Measurements from ENCODE around the gene POLD1. TPM values are rescaled to one million over a fixed set of nuclear protein-coding genes. Genes with fewer than 3 reads are reported as not detected.

Gene POLD1
- total and polyA plus RNA-seq, 4 donors: 7.5 to 57.1 (median 8.2) TPM

- no peak overlapping the region for H3K4me3 ChIP-seq (ENCODE audit: low read depth in 1 of 3, low read length in 3 of 3)
These were observed 22.7 kb upstream of the POLD1 start for GRCh38 chr19:50361290-50362029.

More at GRCh38 chr19:50361290-50362029, 22.7 kb upstream of the POLD1 start:
- Histone ChIP-seq H3K9me3 (ENCODE audit: control insufficient read depth in 4 of 4, low read length in 3 of 4) (no peaks in the 10 kb centered on the region), H3K36me3 (ENCODE audit: control insufficient read depth in 4 of 4, insufficient read depth in 3 of 4, low read depth in 1 of 4, low read length in 3 of 4) (no peaks in the 10 kb centered on the region), H3K27me3 (ENCODE audit: control insufficient read depth in 4 of 4, insufficient read depth in 4 of 4, low read length in 3 of 4) (no peaks in the 10 kb centered on the region), H3K4me1 (ENCODE audit: control insufficient read depth in 4 of 4, insufficient read depth in 4 of 4, low read length in 3 of 4) (peaks cover 0 to 10% (median 5%) of the 10 kb centered on the region in 4 donors), H3K27ac (ENCODE audit: low read depth in 1 of 2, low read length in 2 of 2) (no peak overlapping the region), H3K9ac (ENCODE audit: low read depth in 1 of 2, low read length in 2 of 2) (no peak overlapping the region)
- TF ChIP-seq HNF4G (IDR thresholded peaks at IDR 0.05) (no peak), REST (IDR thresholded peaks at IDR 0.05) (no peak), RAD21 (IDR thresholded peaks at IDR 0.05) (no peak), ATF3 (IDR thresholded peaks at IDR 0.05) (no peak), JUND (IDR thresholded peaks at IDR 0.05) (no peak), EGR1 (IDR thresholded peaks at IDR 0.05; ENCODE audit: low read depth in 2 of 2) (no peak), GABPA (IDR thresholded peaks at IDR 0.05 in 1 of 2, conservative IDR thresholded peaks at IDR 0.05 in 1 of 2) (no peak), YY1 (IDR thresholded peaks at IDR 0.05) (no peak), HNF4A (conservative IDR thresholded peaks at IDR 0.05) (no peak), TAF1 (conservative IDR thresholded peaks at IDR 0.05) (no peak), FOXA2 (IDR thresholded peaks at IDR 0.05) (no peak), RXRA (IDR thresholded peaks at IDR 0.05) (no peak), MAX (IDR thresholded peaks at IDR 0.05) (no peak), CTCF (IDR thresholded peaks at IDR 0.05; ENCODE audit: low read depth, low read length, missing input control) (no peak), NR2F2 (IDR thresholded peaks at IDR 0.05) (no peak), ZBTB33 (IDR thresholded peaks at IDR 0.05) (no peak), SP1 (IDR thresholded peaks at IDR 0.05) (no peak), FOXA1 (IDR thresholded peaks at IDR 0.05) (no peak)
- 90% methylated on average over 7 of the region's 7 CpGs for WGBS
- no peak for DNase-seq (ENCODE audit: low spot score)

Measured in liver (tissue), 9 donors.